OCI-LY1 (cell line): ENCODE measurements around the gene ME1.

ENCODE experiments used
- H2AFZ ChIP-seq: fragments of 200-600 bp; sonication (generic), shearing (Covaris generic); 2 replicates; pipeline ENCODE4 v1.6.0; 2014; ENCODE audit warnings: antibody characterized with exemption, mild to moderate bottlenecking, low read length
- H3F3A ChIP-seq: fragments of 200-600 bp; sonication (generic), shearing (Covaris generic); 2 replicates; pipeline ENCODE4 v1.6.0; 2014; ENCODE audit warnings: mild to moderate bottlenecking, antibody characterized with exemption, low read length, moderate library complexity; ENCODE audit not compliant: insufficient read depth
- H3K27ac ChIP-seq: fragments of 200-600 bp; sonication (generic); 2 replicates; pipeline ENCODE4 v1.5.1; 2014; ENCODE audit warnings: low read length, mixed run types, mild to moderate bottlenecking, low read depth; ENCODE audit not compliant: poor library complexity, severe bottlenecking
- H3K27me3 ChIP-seq: fragments of 200-600 bp; sonication (generic); 2 replicates; pipeline ENCODE4 v1.6.0; 2014; ENCODE audit warnings: antibody characterized with exemption, mild to moderate bottlenecking, low read length, moderate library complexity; ENCODE audit not compliant: insufficient read depth
- H3K36me3 ChIP-seq: fragments of 200-600 bp; sonication (generic); 2 replicates; pipeline ENCODE4 v1.6.1; 2014; ENCODE audit warnings: mild to moderate bottlenecking, antibody characterized with exemption, low read length, moderate library complexity, mixed read lengths; ENCODE audit not compliant: insufficient read depth
- H3K4me1 ChIP-seq: fragments of 200-600 bp; sonication (generic); 2 replicates; pipeline ENCODE4 v1.5.1; 2014; ENCODE audit warnings: mild to moderate bottlenecking, low read length, moderate library complexity; ENCODE audit not compliant: insufficient read depth, severe bottlenecking
- H3K4me2 ChIP-seq: fragments of 200-600 bp; sonication (generic), shearing (Covaris generic); 2 replicates; pipeline ENCODE4 v1.6.1; 2014; ENCODE audit warnings: low read length
- H3K4me3 ChIP-seq: fragments of 200-600 bp; sonication (generic); 2 replicates; pipeline ENCODE4 v1.5.1; 2014; ENCODE audit warnings: low read length, low read depth, mild to moderate bottlenecking, mixed read lengths; ENCODE audit not compliant: poor library complexity, severe bottlenecking
- H3K79me2 ChIP-seq: fragments of 200-600 bp; shearing (Covaris generic); 2 replicates; pipeline ENCODE4 v1.6.1; 2016; ENCODE audit warnings: mixed run types, low read length, mixed read lengths; ENCODE audit not compliant: insufficient read depth
- H3K9ac ChIP-seq: fragments of 200-600 bp; sonication (generic), shearing (Covaris generic); 2 replicates; pipeline ENCODE4 v1.6.1; 2014; ENCODE audit warnings: mild to moderate bottlenecking, low read length, mixed read lengths
- H3K9me2 ChIP-seq: fragments of 200-600 bp; sonication (generic), shearing (Covaris generic); 2 replicates; pipeline ENCODE4 v1.6.1; 2014; ENCODE audit warnings: low read depth, mild to moderate bottlenecking, low read length, mixed read lengths
- H3K9me3 ChIP-seq: fragments of 200-600 bp; shearing (Covaris generic); 2 replicates; pipeline ENCODE4 v1.6.1; 2014; ENCODE audit warnings: low read length, mixed read lengths
- H4K20me1 ChIP-seq: fragments of 200-600 bp; sonication (generic), shearing (Covaris generic); 2 replicates; pipeline ENCODE4 v1.6.0; 2016; ENCODE audit warnings: mild to moderate bottlenecking, low read length; ENCODE audit not compliant: insufficient read depth
- CTCF ChIP-seq: fragments of 200-600 bp; sonication (generic), shearing (Covaris generic); IDR thresholded peaks from 2 replicates; pipeline ENCODE4 v1.5.1; 2017; ENCODE audit warnings: mild to moderate bottlenecking, antibody characterized with exemption, low read length, moderate library complexity, mixed read lengths
- EZH2 ChIP-seq: fragments of 200-600 bp; sonication (generic), shearing (Covaris generic); IDR thresholded peaks from 2 replicates; pipeline ENCODE4 v1.8.0; 2017; ENCODE audit warnings: borderline replicate concordance, mixed run types, mild to moderate bottlenecking, antibody characterized with exemption, low read length, moderate library complexity, mixed read lengths

Gene ME1

GRCh38 chr6:83385473-83385872 lies 45.4 kb downstream of the ME1 start:
- Histone ChIP-seq H3K4me3 (no peak overlapping the region), H3K4me2 (no peak overlapping the region), H3K27me3 (no peaks in the 10 kb centered on the region), H3K4me1 (no peaks in the 10 kb centered on the region), H3K36me3 (no peaks in the 10 kb centered on the region), H3K27ac (no peak overlapping the region), H4K20me1 (no peaks in the 10 kb centered on the region), H3K79me2 (no peaks in the 10 kb centered on the region), H3K9me2 (no peaks in the 10 kb centered on the region), H3F3A (no peaks in the 10 kb centered on the region), H3K9ac (no peak overlapping the region), H3K9me3 (no peaks in the 10 kb centered on the region), H2AFZ (no peak overlapping the region)
- TF ChIP-seq CTCF (no peak), EZH2 (no peak)

GRCh38 chr6:83384751-83385150 lies 46.1 kb downstream of the ME1 start:
- Histone ChIP-seq H3K9ac (no peak overlapping the region), H2AFZ (no peak overlapping the region), H3K4me2 (no peak overlapping the region), H3F3A (no peaks in the 10 kb centered on the region), H3K9me3 (no peaks in the 10 kb centered on the region), H3K4me1 (no peaks in the 10 kb centered on the region), H4K20me1 (no peaks in the 10 kb centered on the region), H3K79me2 (no peaks in the 10 kb centered on the region), H3K36me3 (no peaks in the 10 kb centered on the region), H3K9me2 (no peaks in the 10 kb centered on the region), H3K27ac (no peak overlapping the region), H3K27me3 (no peaks in the 10 kb centered on the region), H3K4me3 (no peak overlapping the region)
- TF ChIP-seq CTCF, result no peak
- no peak for TF ChIP-seq EZH2

- H4K20me1 ChIP-seq, result no peaks in the 10 kb centered on the region
- no peaks in the 10 kb centered on the region for H3K9me2 ChIP-seq
- no peaks in the 10 kb centered on the region for H3K79me2 ChIP-seq
- no peak overlapping the region for H3K27ac ChIP-seq
- no peak overlapping the region for H3K4me3 ChIP-seq
- H3F3A ChIP-seq, result no peaks in the 10 kb centered on the region
- TF ChIP-seq CTCF, result no peak
- no peaks in the 10 kb centered on the region for H3K9me3 ChIP-seq
- H2AFZ ChIP-seq, result no peak overlapping the region
- no peak overlapping the region for H3K4me2 ChIP-seq
- no peaks in the 10 kb centered on the region for H3K36me3 ChIP-seq
- no peaks in the 10 kb centered on the region for H3K27me3 ChIP-seq
- no peaks in the 10 kb centered on the region for H3K4me1 ChIP-seq
- no peak overlapping the region for H3K9ac ChIP-seq
Measured at GRCh38 chr6:83381949-83382348, 48.9 kb downstream of the ME1 start.
